ENCODE data around the gene PDP2. TPM values are rescaled to one million over a fixed set of nuclear protein-coding genes. Genes with fewer than 3 reads are reported as not detected.

Gene PDP2
- polyA plus RNA-seq, 1 donor (not counting 4 experiments of a cell fraction or from before 2014, with no cell fraction given): 18.5 TPM

DNA sequence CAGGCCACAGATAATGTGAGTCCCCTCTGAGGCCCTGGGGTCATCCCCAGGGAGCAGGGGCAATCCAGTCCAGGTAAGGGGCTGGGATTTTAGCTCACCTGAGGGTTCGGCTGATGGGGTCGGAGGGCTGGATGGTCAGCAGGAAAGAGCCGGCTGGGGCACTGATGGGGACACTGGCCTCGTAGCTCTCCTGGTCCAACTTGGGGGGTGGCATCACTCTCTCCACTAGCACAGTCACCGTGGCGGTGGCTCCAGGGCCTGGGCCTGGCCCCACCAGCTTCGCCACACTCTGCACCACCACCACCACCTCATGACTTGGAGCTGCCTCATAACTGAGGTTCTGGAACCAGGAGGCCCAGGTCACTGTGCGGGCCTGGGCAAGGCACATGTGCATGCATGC lies 31.5 kb downstream of the PDP2 start:
- dilution Hi-C loops (cut with MboI; ENCODE audit: extremely low pct_ligation_motif_present, low sequenced_read_pairs): no loop called here
- H4K20me1 ChIP-seq (ENCODE audit: control insufficient read depth, extremely low read depth, insufficient read depth, low read length): no peaks in the 10 kb centered on the region
- TF ChIP-seq, protein P1, sequence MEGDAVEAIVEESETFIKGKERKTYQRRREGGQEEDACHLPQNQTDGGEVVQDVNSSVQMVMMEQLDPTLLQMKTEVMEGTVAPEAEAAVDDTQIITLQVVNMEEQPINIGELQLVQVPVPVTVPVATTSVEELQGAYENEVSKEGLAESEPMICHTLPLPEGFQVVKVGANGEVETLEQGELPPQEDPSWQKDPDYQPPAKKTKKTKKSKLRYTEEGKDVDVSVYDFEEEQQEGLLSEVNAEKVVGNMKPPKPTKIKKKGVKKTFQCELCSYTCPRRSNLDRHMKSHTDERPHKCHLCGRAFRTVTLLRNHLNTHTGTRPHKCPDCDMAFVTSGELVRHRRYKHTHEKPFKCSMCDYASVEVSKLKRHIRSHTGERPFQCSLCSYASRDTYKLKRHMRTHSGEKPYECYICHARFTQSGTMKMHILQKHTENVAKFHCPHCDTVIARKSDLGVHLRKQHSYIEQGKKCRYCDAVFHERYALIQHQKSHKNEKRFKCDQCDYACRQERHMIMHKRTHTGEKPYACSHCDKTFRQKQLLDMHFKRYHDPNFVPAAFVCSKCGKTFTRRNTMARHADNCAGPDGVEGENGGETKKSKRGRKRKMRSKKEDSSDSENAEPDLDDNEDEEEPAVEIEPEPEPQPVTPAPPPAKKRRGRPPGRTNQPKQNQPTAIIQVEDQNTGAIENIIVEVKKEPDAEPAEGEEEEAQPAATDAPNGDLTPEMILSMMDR (optimal IDR thresholded peaks at IDR 0.05 in 1 of 3, IDR thresholded peaks at IDR 0.05 in 1 of 3, conservative IDR thresholded peaks at IDR 0.05 in 1 of 3; ENCODE audit: extremely low read depth in 1 of 3, insufficient read depth in 2 of 3, low read length in 3 of 3): no peak
- no peak for TF ChIP-seq EZH2 (IDR thresholded peaks at IDR 0.05; ENCODE audit: low read length)
- FAIRE-seq (no peak), DNase-seq (ENCODE audit: low read depth, low spot score) (no peak)
- no peaks in the 10 kb centered on the region for H3K9me3 ChIP-seq (ENCODE audit: control insufficient read depth, low read depth, low read length)
- no peak overlapping the region for H3K4me3 ChIP-seq (ENCODE audit: control insufficient read depth in 2 of 3, extremely low read depth in 1 of 3, insufficient read depth in 2 of 3, low read depth in 1 of 3, low read length in 3 of 3)
- H3K27ac ChIP-seq (ENCODE audit: control insufficient read depth, insufficient read depth, low read length): no peak overlapping the region
- no peak overlapping the region for H3K9ac ChIP-seq (ENCODE audit: control insufficient read depth, extremely low read depth, insufficient read depth, low read length)
- no peak overlapping the region for H2AFZ ChIP-seq (ENCODE audit: control insufficient read depth, low read length)
- H3K27me3 ChIP-seq (ENCODE audit: control insufficient read depth, extremely low read depth, insufficient read depth, low read length): peaks cover 3% of the 10 kb centered on the region
- no peaks in the 10 kb centered on the region for H3K36me3 ChIP-seq (ENCODE audit: control insufficient read depth in 2 of 2, extremely low read depth in 1 of 2, insufficient read depth in 2 of 2, low read length in 2 of 2)
- no peaks in the 10 kb centered on the region for H3K9me1 ChIP-seq (ENCODE audit: control insufficient read depth, extremely low read depth, insufficient read depth, low read length)
- peaks cover 13% of the 10 kb centered on the region for H3K4me1 ChIP-seq (ENCODE audit: control insufficient read depth, extremely low read depth, insufficient read depth, low read length)
- no peaks in the 10 kb centered on the region for H3K79me2 ChIP-seq (ENCODE audit: control insufficient read depth, insufficient read depth, low read length)
- H3K4me2 ChIP-seq (ENCODE audit: control insufficient read depth, extremely low read depth, insufficient read depth, low read depth, low read length): no peak overlapping the region

GRCh38 chr16:66913081-66913480 lies 32.8 kb downstream of the PDP2 start:
- dilution Hi-C loops (cut with MboI; ENCODE audit: extremely low pct_ligation_motif_present, low sequenced_read_pairs): no loop called here
- TF ChIP-seq, protein P1 (optimal IDR thresholded peaks at IDR 0.05 in 1 of 3, IDR thresholded peaks at IDR 0.05 in 1 of 3, conservative IDR thresholded peaks at IDR 0.05 in 1 of 3; ENCODE audit: extremely low read depth in 1 of 3, insufficient read depth in 2 of 3, low read length in 3 of 3): no peak
- no peak for TF ChIP-seq EZH2 (IDR thresholded peaks at IDR 0.05; ENCODE audit: low read length)
- no peaks in the 10 kb centered on the region for H3K9me3 ChIP-seq (ENCODE audit: control insufficient read depth, low read depth, low read length)
- no peaks in the 10 kb centered on the region for H3K9me1 ChIP-seq (ENCODE audit: control insufficient read depth, extremely low read depth, insufficient read depth, low read length)
- no peak overlapping the region for H3K27ac ChIP-seq (ENCODE audit: control insufficient read depth, insufficient read depth, low read length)
- DNase-seq (ENCODE audit: low read depth, low spot score): no peak
- no peak for FAIRE-seq
- H4K20me1 ChIP-seq (ENCODE audit: control insufficient read depth, extremely low read depth, insufficient read depth, low read length): no peaks in the 10 kb centered on the region
- no peak overlapping the region for H2AFZ ChIP-seq (ENCODE audit: control insufficient read depth, low read length)
- H3K4me2 ChIP-seq (ENCODE audit: control insufficient read depth, extremely low read depth, insufficient read depth, low read depth, low read length): no peak overlapping the region
- H3K4me1 ChIP-seq (ENCODE audit: control insufficient read depth, extremely low read depth, insufficient read depth, low read length): peaks cover 13% of the 10 kb centered on the region
- H3K4me3 ChIP-seq (ENCODE audit: control insufficient read depth in 2 of 3, extremely low read depth in 1 of 3, insufficient read depth in 2 of 3, low read depth in 1 of 3, low read length in 3 of 3): no peak overlapping the region
- no peak overlapping the region for H3K9ac ChIP-seq (ENCODE audit: control insufficient read depth, extremely low read depth, insufficient read depth, low read length)
- no peaks in the 10 kb centered on the region for H3K27me3 ChIP-seq (ENCODE audit: control insufficient read depth, extremely low read depth, insufficient read depth, low read length)
- H3K36me3 ChIP-seq (ENCODE audit: control insufficient read depth in 2 of 2, extremely low read depth in 1 of 2, insufficient read depth in 2 of 2, low read length in 2 of 2): no peaks in the 10 kb centered on the region
- H3K79me2 ChIP-seq (ENCODE audit: control insufficient read depth, insufficient read depth, low read length): no peaks in the 10 kb centered on the region
